NCI-H524 (cell line): ENCODE data around the gene GOLGA8N.
A peak's percentile ranks its signal among the peaks of the same experiment; 100 is the strongest.

Source experiments
- DNase-seq, 2 experiments: peaks; one replicate each; lab custom pipeline; 2025; lab: John Stamatoyannopoulos, UW

The GOLGA8N gene

DNA sequence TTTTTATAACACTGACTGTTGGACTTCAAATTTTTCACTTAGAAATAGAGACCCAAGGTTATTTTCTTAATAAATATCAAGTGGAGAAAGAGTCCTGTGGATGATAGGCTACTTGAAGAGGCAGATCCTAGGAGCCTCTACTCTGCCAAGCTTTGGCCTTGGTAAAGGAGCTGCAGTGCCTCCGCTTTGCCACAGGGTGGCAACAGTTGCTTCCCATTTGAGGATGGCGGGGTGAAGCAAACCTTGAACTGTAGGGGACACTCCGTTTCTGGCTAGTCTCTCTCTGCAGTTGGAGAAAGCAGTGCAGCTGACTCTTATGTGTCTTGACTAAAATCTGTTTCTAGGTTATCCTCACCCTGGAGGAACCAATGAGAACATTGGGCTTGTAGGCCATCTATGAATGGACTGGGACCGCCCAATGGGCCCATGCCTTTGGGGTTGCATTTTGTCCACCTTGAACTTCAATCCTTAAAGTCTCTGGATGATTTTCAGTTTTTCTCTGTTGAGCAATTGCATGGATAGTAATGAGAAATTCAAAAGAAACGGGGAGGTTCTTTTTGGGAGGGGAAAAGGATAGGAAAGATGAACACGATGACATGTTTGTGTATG is 58.1 kb downstream of the GOLGA8N start:
- DNase-seq: peak; percentile 15 to 72

DNA sequence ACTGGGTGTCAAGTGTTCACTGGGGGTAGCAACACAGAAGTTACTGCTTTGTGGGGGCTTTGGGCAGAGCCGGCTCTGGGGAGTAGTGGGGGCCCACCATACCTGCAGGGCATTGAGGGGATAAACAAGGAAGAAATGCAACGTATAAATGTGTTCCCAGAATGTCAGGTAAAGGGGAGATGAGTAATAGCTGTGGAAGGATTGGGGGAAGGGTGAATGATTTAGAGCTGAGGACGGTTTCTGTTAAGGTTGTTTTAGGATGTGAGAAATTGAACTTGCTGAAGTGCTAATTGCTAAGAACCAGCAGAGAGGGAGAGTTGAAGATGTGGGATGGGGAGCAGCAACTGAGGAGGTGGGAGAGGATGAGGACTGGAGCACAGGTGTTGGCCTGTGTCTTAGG is 58.9 kb downstream of the GOLGA8N start:
- no peak for DNase-seq

DNA sequence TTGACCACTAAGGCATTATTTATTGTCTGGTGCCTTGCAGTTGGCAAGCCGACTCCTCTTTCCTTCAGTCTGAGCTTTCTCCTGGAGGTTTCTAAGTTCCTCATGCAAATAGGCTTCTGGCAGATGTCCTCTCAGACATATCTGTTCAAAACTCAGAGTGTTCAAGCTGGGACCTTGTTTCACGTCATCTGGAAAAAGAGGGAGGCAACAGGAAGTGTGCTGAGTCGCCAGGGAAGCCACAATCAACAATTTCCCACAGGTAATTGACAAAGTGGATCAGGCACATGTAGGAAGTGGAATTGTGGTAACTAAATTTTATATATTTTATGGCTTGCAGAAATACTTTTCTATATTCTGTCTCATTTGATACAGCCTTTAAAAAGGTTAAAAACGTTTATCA is 62.8 kb downstream of the GOLGA8N start:
- DNase-seq: no peak

DNA sequence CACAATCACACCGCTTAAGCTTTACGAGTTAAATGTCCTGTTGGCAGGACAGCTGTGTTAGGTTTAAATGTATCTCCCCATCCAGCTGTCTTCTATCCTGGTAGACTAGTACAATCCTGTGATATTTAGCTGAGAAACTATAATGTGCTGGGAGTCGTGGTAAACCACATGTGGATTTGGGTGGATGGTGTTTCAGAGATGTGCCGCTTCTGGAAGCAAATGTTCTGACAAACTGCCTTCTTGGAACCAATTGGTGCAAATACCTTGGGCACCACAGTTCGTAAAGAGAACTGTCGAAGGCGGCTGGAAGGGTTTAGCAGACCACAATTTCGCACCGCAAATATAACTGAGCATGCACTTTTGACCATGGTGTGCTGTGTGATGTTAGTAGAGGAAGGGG is 63.2 kb downstream of the GOLGA8N start:
- no peak for DNase-seq
